NCI-H1436 (cell line): ENCODE data around the gene ORC1.
"Not testable (repeated sequence)": the region's sequence is repeated elsewhere in the genome, so short reads cannot be mapped to it uniquely, and the experiment has no call there.

ENCODE experiments used
- DNase-seq: peaks from one replicate; lab custom pipeline; 2025; lab: John Stamatoyannopoulos, UW

Gene ORC1

GRCh38 chr1:52386458-52386857 lies 17.8 kb downstream of the ORC1 start:
- no peak for DNase-seq

GRCh38 chr1:52385376-52385775 lies 18.8 kb downstream of the ORC1 start:
- no peak for DNase-seq

GRCh38 chr1:52369851-52370250 lies 34.4 kb downstream of the ORC1 start:
- DNase-seq, result not testable (repeated sequence)

- DNase-seq, result peak; percentile 61
Measured at GRCh38 chr1:52368383-52369172, 35.6 kb downstream of the ORC1 start.

GRCh38 chr1:52367272-52367671 lies 37.0 kb downstream of the ORC1 start:
- no peak for DNase-seq

- DNase-seq, result no peak
Measured at GRCh38 chr1:52366517-52366827, 37.8 kb downstream of the ORC1 start.

GRCh38 chr1:52365746-52366516 lies 38.3 kb downstream of the ORC1 start, which contains the start of gene CC2D1B:
TSS of gene CC2D1B (minus strand) at chr1:52366205. CDS start at chr1:52364620, 1,585 bp downstream.
- peak; percentile 98 for DNase-seq

- no peak for DNase-seq
Measured at GRCh38 chr1:52365071-52365745, 39.0 kb downstream of the ORC1 start.

GRCh38 chr1:52364235-52364839 lies 39.9 kb downstream of the ORC1 start:
- DNase-seq, result no peak

GRCh38 chr1:52360595-52360968 lies 43.6 kb downstream of the ORC1 start:
- DNase-seq, result no peak

GRCh38 chr1:52359676-52360594 lies 44.3 kb downstream of the ORC1 start:
- DNase-seq, result no peak

- DNase-seq, result no peak
Measured at GRCh38 chr1:52358851-52359497, 45.2 kb downstream of the ORC1 start.

GRCh38 chr1:52357397-52357796 lies 46.8 kb downstream of the ORC1 start:
- DNase-seq, result no peak

GRCh38 chr1:52356818-52357355 lies 47.3 kb downstream of the ORC1 start:
- DNase-seq, result no peak

- DNase-seq, result no peak
Measured at GRCh38 chr1:52355847-52356505, 48.2 kb downstream of the ORC1 start.

- no peak for DNase-seq
Measured at GRCh38 chr1:52355436-52355835, 48.8 kb downstream of the ORC1 start.

GRCh38 chr1:52352690-52353089 lies 51.5 kb downstream of the ORC1 start:
- DNase-seq, result no peak

- no peak for DNase-seq
Measured at GRCh38 chr1:52348704-52349300, 55.4 kb downstream of the ORC1 start.

GRCh38 chr1:52346653-52347052 lies 57.6 kb downstream of the ORC1 start:
- DNase-seq, result no peak

GRCh38 chr1:52345252-52345651 lies 59.0 kb downstream of the ORC1 start:
- no peak for DNase-seq
